ENCODE measurements around the gene FRMPD2. TPM values are rescaled to one million over a fixed set of nuclear protein-coding genes. Genes with fewer than 3 reads are reported as not detected.

The FRMPD2 gene
- total and polyA plus RNA-seq, 2 experiments from 2014 or later = not detected

DNA sequence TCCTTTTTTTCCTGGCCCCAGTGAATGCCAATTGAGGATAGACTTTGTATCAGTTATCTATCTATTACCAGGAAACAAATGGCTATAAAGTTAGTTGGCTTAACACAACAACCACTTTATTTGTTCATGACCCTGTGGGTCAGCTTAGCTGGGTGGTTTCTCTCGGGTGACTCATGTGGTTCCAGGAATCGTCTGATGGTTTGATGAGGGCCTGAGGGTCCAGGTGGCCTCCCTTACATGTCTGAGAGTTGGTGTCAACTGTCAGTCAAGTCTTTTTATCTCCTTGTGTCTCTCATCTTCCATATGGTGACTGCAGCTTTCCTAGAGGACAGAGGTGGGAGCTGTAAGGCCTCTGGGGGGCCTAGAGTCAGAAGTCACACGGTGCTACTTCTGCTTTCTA is 16.7 kb upstream of the FRMPD2 start:
- no peak overlapping the region for H3K27ac ChIP-seq
- no peaks in the 10 kb centered on the region for H3F3A ChIP-seq (ENCODE audit: insufficient read depth)
- WGBS, 2 experiments (ENCODE audit: low coverage in 1 of 2, low lambda C conversion rate in 2 of 2, missing lambda C conversion rate in 2 of 2) = 45 to 52% methylated on average over 3 of the region's 3 CpGs
- H3K36me3 ChIP-seq (ENCODE audit: low read depth) = no peaks in the 10 kb centered on the region
- H3K4me3 ChIP-seq = no peak overlapping the region
- no peaks in the 10 kb centered on the region for H3K9me3 ChIP-seq (ENCODE audit: low read depth)
- H3K4me2 ChIP-seq (ENCODE audit: unreplicated experiment) = no peak overlapping the region
- no peak overlapping the region for H3K9ac ChIP-seq
- H3K79me2 ChIP-seq (ENCODE audit: insufficient read depth) = no peaks in the 10 kb centered on the region
- no peaks in the 10 kb centered on the region for H3K9me2 ChIP-seq (ENCODE audit: insufficient read depth)
- TF ChIP-seq EZH2 (IDR thresholded peaks at IDR 0.05; ENCODE audit: insufficient read depth, poor library complexity, severe bottlenecking) (no peak), EZH2phosphoT487 (IDR thresholded peaks at IDR 0.05; ENCODE audit: insufficient read depth, low read depth) (no peak)
- no peak overlapping the region for H2AFZ ChIP-seq
- in situ Hi-C loops (cut with MboI) = no loop called here
- no peak for DNase-seq
- H4K20me1 ChIP-seq (ENCODE audit: insufficient read depth) = no peaks in the 10 kb centered on the region
- no peaks in the 10 kb centered on the region for H3K4me1 ChIP-seq (ENCODE audit: insufficient read depth)
- H3K27me3 ChIP-seq (replicated peaks; ENCODE audit: insufficient read depth) = peaks cover 21% of the 10 kb centered on the region

DNA sequence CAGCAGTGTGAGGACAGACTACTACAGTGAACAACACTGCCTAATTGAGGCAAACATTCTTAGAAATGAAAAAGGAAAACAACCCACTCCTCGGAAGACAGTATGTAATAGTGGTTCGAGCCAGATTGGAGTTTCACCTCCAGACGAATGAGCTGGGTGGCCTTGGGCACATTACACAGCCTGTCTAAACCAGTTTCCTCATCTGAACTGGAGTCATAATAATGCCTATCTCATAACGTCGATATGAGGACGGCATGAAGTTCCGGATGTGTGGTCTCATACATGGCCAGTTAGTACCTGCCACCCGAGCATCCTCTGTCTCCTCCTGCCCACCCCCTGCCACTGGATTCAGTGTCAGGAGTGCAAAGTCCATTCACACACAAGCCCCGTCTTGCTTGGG is 15.8 kb upstream of the FRMPD2 start:
- in situ Hi-C loops (cut with MboI) = no loop called here
- H3K79me2 ChIP-seq (ENCODE audit: insufficient read depth) = no peaks in the 10 kb centered on the region
- no peak for DNase-seq
- no peaks in the 10 kb centered on the region for H4K20me1 ChIP-seq (ENCODE audit: insufficient read depth)
- no peaks in the 10 kb centered on the region for H3K4me1 ChIP-seq (ENCODE audit: insufficient read depth)
- no peak overlapping the region for H3K9ac ChIP-seq
- no peaks in the 10 kb centered on the region for H3K9me2 ChIP-seq (ENCODE audit: insufficient read depth)
- no peaks in the 10 kb centered on the region for H3K9me3 ChIP-seq (ENCODE audit: low read depth)
- no peaks in the 10 kb centered on the region for H3F3A ChIP-seq (ENCODE audit: insufficient read depth)
- H2AFZ ChIP-seq = no peak overlapping the region
- H3K4me2 ChIP-seq (ENCODE audit: unreplicated experiment) = no peak overlapping the region
- H3K27me3 ChIP-seq (replicated peaks; ENCODE audit: insufficient read depth) = peaks cover 31% of the 10 kb centered on the region
- no peak overlapping the region for H3K4me3 ChIP-seq
- 75 to 76% methylated on average over 9 of the region's 9 CpGs for WGBS, 2 experiments (ENCODE audit: low coverage in 1 of 2, low lambda C conversion rate in 2 of 2, missing lambda C conversion rate in 2 of 2)
- no peak for TF ChIP-seq EZH2phosphoT487 (IDR thresholded peaks at IDR 0.05; ENCODE audit: insufficient read depth, low read depth)
- TF ChIP-seq EZH2 (IDR thresholded peaks at IDR 0.05; ENCODE audit: insufficient read depth, poor library complexity, severe bottlenecking) = no peak
- no peaks in the 10 kb centered on the region for H3K36me3 ChIP-seq (ENCODE audit: low read depth)
- H3K27ac ChIP-seq = no peak overlapping the region

- Histone ChIP-seq H3K36me3 (ENCODE audit: low read depth) (no peaks in the 10 kb centered on the region), H3K27me3 (replicated peaks; ENCODE audit: insufficient read depth) (peaks cover 37% of the 10 kb centered on the region), H3K4me2 (ENCODE audit: unreplicated experiment) (no peak overlapping the region), H3K4me1 (ENCODE audit: insufficient read depth) (no peaks in the 10 kb centered on the region), H3K9ac (no peak overlapping the region), H3F3A (ENCODE audit: insufficient read depth) (no peaks in the 10 kb centered on the region), H3K9me2 (ENCODE audit: insufficient read depth) (no peaks in the 10 kb centered on the region), H3K27ac (no peak overlapping the region), H3K4me3 (no peak overlapping the region), H2AFZ (peak overlapping the region; percentile 47; the same call in 1 of the 2 replicates), H4K20me1 (ENCODE audit: insufficient read depth) (no peaks in the 10 kb centered on the region), H3K79me2 (ENCODE audit: insufficient read depth) (no peaks in the 10 kb centered on the region), H3K9me3 (ENCODE audit: low read depth) (no peaks in the 10 kb centered on the region)
- 24 to 35% methylated on average over 9 of the region's 9 CpGs for WGBS, 2 experiments (ENCODE audit: low coverage in 1 of 2, low lambda C conversion rate in 2 of 2, missing lambda C conversion rate in 2 of 2)
- in situ Hi-C loops (cut with MboI) = no loop called here
- DNase-seq = peak; percentile 66
- TF ChIP-seq EZH2 (IDR thresholded peaks at IDR 0.05; ENCODE audit: insufficient read depth, poor library complexity, severe bottlenecking) (no peak), EZH2phosphoT487 (IDR thresholded peaks at IDR 0.05; ENCODE audit: insufficient read depth, low read depth) (no peak)
Measured at GRCh38 chr10:48289501-48290238, 15.2 kb upstream of the FRMPD2 start.

GRCh38 chr10:48288661-48289060 is 14.2 kb upstream of the FRMPD2 start:
- WGBS, 2 experiments (ENCODE audit: low coverage in 1 of 2, low lambda C conversion rate in 2 of 2, missing lambda C conversion rate in 2 of 2) = 65 to 78% methylated on average over 7 of the region's 7 CpGs
- Histone ChIP-seq H3K27ac (no peak overlapping the region), H2AFZ (no peak overlapping the region), H3K9ac (no peak overlapping the region), H3K9me3 (ENCODE audit: low read depth) (no peaks in the 10 kb centered on the region), H3K27me3 (replicated peaks; ENCODE audit: insufficient read depth) (peaks cover 34% of the 10 kb centered on the region), H4K20me1 (ENCODE audit: insufficient read depth) (no peaks in the 10 kb centered on the region), H3K36me3 (ENCODE audit: low read depth) (no peaks in the 10 kb centered on the region), H3F3A (ENCODE audit: insufficient read depth) (no peaks in the 10 kb centered on the region), H3K4me2 (ENCODE audit: unreplicated experiment) (no peak overlapping the region), H3K9me2 (ENCODE audit: insufficient read depth) (no peaks in the 10 kb centered on the region), H3K79me2 (ENCODE audit: insufficient read depth) (no peaks in the 10 kb centered on the region), H3K4me1 (ENCODE audit: insufficient read depth) (no peaks in the 10 kb centered on the region), H3K4me3 (no peak overlapping the region)
- no peak for DNase-seq
- TF ChIP-seq EZH2phosphoT487 (IDR thresholded peaks at IDR 0.05; ENCODE audit: insufficient read depth, low read depth) = no peak
- in situ Hi-C loops (cut with MboI) = no loop called here
